Effector memory CD4-positive, alpha-beta T cell (primary cell): ENCODE results near the gene ZMIZ1.

Experiments
- DNase-seq, 3 donors: peaks; one replicate each; pipeline ENCODE4 v3.0.0-alpha.2; 2020
- H3K27ac ChIP-seq: 2 replicates; pipeline ENCODE4 v1.7.0; 2013; ENCODE audit warnings: mild to moderate bottlenecking, low read length, moderate library complexity; ENCODE audit not compliant: insufficient read depth, poor library complexity, severe bottlenecking
- H3K27me3 ChIP-seq: replicated peaks from 2 replicates; pipeline ENCODE4 v1.7.0; 2013; ENCODE audit warnings: mild to moderate bottlenecking, low read length; ENCODE audit not compliant: insufficient read depth, control insufficient read depth, poor library complexity, severe bottlenecking
- H3K36me3 ChIP-seq: 2 replicates; pipeline ENCODE4 v1.7.0; 2013; ENCODE audit warnings: mild to moderate bottlenecking, low read length, moderate library complexity; ENCODE audit not compliant: control insufficient read depth, insufficient read depth
- H3K4me1 ChIP-seq: 2 replicates; pipeline ENCODE4 v1.7.0; 2013; ENCODE audit warnings: low read length, mild to moderate bottlenecking; ENCODE audit not compliant: control insufficient read depth, insufficient read depth, poor library complexity, severe bottlenecking
- H3K4me3 ChIP-seq: 2 replicates; pipeline ENCODE4 v1.7.0; 2013; ENCODE audit warnings: low read length, low read depth, mild to moderate bottlenecking; ENCODE audit not compliant: insufficient read depth, poor library complexity, severe bottlenecking
- H3K9me3 ChIP-seq: 2 replicates; pipeline ENCODE4 v1.7.0; 2013; ENCODE audit warnings: mild to moderate bottlenecking, low read length, moderate library complexity; ENCODE audit not compliant: control insufficient read depth

The ZMIZ1 gene

DNA sequence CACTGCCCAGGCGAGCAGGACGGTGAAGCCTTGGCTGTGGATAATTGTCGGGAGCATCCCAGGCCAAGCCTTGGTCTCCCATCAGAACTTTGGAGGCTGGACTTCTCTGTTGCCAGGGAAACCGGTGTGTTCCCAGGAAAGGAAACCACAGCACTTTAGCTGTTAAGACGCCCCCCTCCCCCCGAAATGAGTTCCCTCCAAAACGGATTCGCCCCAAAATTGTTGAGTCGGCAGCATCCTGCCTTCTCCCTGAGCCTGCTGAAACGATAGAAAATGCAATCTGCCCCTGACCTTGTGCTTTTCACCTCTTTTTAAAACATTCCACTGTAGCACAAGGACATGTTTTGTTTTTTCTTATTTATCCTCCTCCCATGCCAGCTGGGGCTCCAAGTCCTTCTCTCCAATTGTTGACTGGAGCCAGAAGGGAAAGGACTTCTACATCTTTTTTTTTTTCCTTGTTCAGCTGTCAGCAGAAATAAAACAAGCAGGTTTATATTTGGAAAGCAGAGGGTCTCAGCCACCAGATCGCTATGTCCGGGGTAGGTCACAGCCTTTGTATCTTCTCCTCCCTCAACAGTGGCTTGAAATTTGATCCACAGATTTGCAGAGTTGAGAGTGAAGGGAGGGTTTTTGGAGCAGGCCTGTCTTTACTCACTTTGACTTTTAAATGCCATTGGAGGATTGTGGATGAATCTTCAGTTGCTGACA lies 116.5 kb downstream of the ZMIZ1 start:
- no peak for DNase-seq
- H3K27me3 ChIP-seq: no peaks in the 10 kb centered on the region
- H3K36me3 ChIP-seq: no peaks in the 10 kb centered on the region
- no peaks in the 10 kb centered on the region for H3K4me1 ChIP-seq
- H3K4me3 ChIP-seq: no peak overlapping the region
- no peak overlapping the region for H3K27ac ChIP-seq
- H3K9me3 ChIP-seq: no peaks in the 10 kb centered on the region

DNA sequence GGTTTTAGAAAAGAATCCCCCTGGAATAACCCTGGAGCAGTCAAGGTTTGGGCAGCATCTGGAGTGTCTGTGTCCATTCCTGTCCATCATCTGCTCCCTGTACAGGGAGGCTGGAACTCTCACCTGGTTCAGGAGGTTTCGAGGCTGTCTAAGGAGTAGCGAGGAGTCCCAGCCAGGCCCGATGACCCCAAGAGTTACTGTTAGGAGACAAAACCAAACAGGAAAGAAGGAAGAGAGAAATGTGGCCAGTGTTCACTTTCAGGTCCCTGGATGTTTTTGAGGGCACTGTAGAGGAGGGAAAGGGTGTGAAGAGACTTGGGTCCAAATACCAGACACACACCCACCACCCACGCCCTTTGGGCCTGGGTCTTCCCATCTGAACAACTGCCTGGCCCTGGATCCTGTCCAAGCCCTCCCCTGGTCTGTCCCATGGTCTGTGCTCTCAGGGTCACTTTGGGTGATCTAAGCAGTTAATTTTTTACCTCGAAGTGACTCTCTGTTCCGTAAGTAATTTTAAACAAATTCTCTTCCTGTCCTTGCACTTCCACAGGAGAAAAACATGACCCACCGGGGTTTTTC lies 117.1 kb downstream of the ZMIZ1 start:
- Histone ChIP-seq H3K27ac (no peak overlapping the region), H3K4me3 (no peak overlapping the region), H3K27me3 (no peaks in the 10 kb centered on the region), H3K4me1 (no peaks in the 10 kb centered on the region), H3K36me3 (no peaks in the 10 kb centered on the region), H3K9me3 (peaks cover 1% of the 10 kb centered on the region)
- no peak for DNase-seq

DNA sequence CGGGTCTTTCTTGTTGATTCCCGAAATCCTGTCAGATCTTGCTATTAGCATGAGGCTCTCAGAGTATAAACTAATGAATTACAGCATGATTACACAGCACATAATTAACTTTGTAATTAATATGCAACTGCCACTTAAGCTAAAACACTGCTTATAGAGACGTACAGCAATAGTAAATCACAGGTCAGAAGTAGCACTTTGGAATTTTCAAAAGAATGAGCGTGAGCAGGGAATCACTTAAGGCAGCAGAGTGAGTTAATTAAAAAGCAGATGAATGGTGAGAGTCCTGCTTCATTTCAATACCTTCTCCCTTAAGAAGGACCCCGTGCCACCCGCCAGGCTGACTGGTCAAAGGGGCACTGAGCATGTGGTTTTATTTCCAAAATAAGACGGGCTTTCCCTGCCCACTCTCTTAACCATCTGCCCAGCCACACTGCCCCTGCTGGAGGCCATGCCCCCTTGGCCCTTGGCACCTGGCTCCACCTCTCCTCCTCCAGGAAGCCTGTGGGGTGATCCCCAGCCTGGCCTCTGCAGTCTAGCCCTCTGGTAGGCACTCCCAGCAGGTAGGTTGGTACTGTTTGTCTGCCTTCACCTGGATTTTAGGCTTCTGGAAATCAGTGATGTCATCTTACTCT lies 117.8 kb downstream of the ZMIZ1 start:
- Histone ChIP-seq H3K4me3 (no peak overlapping the region), H3K27me3 (no peaks in the 10 kb centered on the region), H3K36me3 (peaks cover 3% of the 10 kb centered on the region), H3K9me3 (peaks cover 3% of the 10 kb centered on the region), H3K27ac (no peak overlapping the region), H3K4me1 (no peaks in the 10 kb centered on the region)
- DNase-seq: no peak

DNA sequence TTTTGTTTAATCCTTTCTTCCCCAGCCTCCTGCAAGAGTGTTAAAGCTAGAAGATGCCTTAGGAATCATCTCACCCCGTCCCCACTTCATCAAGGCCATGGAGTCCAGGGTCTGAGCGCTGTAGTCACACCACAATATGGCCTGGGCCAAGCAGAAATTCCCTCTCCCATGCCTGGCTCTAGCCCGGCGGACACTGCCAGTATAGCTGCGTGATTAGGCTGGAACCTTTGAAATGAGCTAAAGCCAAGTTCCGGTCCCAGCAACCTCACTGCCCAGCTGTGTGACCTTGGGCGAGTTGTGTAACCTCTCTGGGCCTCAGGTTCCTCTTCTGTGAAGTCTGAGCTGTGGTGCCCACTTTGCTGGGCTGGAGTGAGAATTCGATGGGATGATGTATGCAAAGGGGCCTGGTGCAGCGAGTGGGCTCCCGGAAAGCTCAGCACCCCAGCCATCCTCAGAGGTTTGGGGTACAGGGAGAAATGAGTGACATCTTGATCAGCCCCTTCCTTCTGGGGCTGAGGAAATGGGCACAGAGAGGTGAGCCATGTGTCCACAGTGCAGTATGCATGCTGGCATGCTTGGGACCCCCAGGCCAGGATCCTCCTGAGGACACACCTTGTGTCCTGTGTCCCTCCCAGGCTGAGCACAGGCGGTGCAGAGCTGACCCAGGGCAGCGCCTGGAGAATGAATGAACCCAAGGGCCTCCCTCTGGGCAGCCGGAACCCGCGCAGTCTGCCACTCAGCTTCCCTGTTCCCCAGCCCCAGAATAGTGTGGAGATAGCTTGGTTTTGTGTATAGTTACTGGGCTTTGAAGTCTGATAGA lies 118.6 kb downstream of the ZMIZ1 start:
- DNase-seq: no peak
- Histone ChIP-seq H3K27ac (no peak overlapping the region), H3K36me3 (peaks cover 3% of the 10 kb centered on the region), H3K27me3 (no peaks in the 10 kb centered on the region), H3K4me1 (no peaks in the 10 kb centered on the region), H3K4me3 (no peak overlapping the region), H3K9me3 (peaks cover 3% of the 10 kb centered on the region)

DNA sequence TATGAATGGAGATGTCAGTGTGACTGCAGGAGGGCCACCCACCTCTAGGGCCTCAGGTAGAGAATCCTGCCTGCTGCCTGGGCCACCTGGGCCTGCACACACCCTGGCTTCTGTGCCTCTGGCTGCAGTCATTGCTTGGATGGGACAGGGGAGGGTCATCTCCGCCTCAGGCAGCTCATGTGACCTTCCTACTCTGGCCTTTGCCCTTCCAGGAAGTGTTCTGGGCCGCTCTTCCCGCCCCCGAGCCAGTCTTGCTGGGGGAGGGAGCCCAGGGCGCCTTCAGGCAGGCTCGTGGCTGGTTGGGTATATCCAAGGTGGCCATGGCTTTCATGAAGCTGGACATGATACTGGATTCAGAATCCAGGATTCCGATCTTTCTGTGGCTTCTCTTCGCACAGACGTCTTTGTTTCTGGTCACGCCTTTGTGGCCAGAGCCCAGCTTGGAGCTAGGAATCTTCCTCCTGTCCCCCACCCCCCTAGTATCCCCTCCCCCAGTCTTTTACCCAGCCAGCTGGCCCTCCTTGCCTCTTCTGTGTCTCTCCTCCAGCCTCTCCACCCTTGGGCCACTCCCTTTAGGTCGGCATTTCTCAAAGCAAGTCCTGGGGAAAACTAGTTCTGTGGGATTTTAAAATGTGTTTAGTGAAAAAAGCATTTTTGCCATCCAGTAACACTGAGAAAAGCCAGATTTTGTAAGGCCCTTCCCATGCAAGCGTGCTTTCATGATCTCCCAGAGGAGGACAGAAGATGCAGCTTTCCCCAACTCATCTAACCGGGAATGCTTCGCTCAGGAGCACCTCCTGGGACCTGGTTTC lies 119.6 kb downstream of the ZMIZ1 start:
- Histone ChIP-seq H3K4me3 (no peak overlapping the region), H3K9me3 (peaks cover 3% of the 10 kb centered on the region), H3K4me1 (no peaks in the 10 kb centered on the region), H3K27me3 (no peaks in the 10 kb centered on the region), H3K27ac (no peak overlapping the region), H3K36me3 (peaks cover 3% of the 10 kb centered on the region)
- no peak for DNase-seq

DNA sequence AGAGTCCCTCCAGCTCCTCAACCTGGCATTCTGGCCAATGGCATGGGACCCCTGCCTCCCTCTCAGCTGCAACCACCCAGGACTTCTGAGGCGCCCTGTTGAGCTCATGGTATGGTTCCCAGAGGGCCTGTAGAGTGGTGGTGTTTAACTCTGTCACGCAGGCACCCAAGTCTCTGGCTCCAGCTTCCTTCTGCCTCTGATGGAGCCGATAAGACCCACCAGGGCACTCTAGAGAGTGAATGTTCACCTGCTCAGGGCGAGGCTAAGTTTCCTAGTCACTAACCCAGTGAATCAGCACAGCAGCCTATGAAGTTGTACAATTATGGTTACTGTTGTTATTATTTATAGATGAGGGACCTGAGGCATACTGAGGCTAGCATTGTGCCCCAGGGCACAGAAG lies 120.4 kb downstream of the ZMIZ1 start:
- H3K27me3 ChIP-seq: no peaks in the 10 kb centered on the region
- H3K27ac ChIP-seq: no peak overlapping the region
- H3K36me3 ChIP-seq: peaks cover 3% of the 10 kb centered on the region
- no peaks in the 10 kb centered on the region for H3K4me1 ChIP-seq
- no peak overlapping the region for H3K4me3 ChIP-seq
- DNase-seq: no peak
- H3K9me3 ChIP-seq: peaks cover 3% of the 10 kb centered on the region

DNA sequence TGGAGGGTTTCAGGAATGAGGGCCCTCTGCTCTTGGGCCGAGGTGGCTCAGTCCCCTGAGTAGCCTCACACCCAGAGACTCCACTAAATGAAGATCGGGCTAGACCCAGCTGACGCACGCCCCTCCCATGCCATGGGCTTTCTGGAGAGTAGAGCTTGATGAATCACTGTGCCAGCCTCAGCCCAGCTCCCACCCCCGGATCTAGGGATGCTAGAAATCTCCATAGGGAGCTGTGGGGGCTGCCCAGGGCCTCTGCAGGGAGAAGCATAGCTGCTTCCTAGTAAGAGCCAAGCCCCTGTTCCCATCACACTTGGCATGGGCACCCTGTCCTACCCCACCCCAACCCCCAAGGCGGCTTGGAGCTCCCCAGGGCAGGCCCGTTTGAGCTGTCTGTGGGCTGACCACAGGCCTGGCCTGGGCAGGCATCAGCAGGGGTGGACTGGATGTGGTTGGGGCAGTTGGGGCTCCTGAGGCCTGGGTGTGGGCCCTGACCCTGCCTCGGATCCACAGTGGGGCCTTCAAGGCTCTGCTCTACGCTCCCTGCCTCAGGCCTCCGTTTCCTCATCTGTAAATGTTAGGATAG lies 121.2 kb downstream of the ZMIZ1 start:
- H3K36me3 ChIP-seq: peaks cover 3% of the 10 kb centered on the region
- H3K4me1 ChIP-seq: no peaks in the 10 kb centered on the region
- H3K9me3 ChIP-seq: peaks cover 3% of the 10 kb centered on the region
- H3K27me3 ChIP-seq: no peaks in the 10 kb centered on the region
- no peak overlapping the region for H3K4me3 ChIP-seq
- DNase-seq: no peak
- H3K27ac ChIP-seq: no peak overlapping the region

DNA sequence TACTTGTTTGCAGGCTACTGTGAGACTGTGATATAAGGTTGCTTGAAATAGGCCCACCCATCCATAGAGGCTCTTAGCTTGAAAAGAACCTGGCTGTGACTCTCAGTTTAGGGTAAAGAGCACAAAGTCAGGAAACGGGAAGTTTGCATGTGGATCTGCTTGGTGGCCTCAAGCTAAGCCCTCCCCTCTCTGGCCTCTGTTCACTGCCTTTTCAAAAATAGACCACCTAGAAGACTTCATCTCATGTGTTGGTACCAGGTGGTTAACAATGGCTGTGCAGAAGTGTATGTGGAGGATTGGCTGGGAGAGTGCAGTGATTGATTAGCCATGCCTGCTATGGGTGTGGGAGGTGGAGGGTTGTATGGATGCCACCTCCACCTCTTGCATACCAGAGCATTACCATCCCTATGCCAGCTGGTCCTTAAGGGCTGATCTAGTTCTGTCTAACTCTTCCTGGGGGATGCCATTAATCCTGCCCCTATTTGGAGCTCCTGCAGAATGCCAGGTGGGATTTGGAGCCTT lies 122.0 kb downstream of the ZMIZ1 start:
- no peaks in the 10 kb centered on the region for H3K4me1 ChIP-seq
- peaks cover 3% of the 10 kb centered on the region for H3K9me3 ChIP-seq
- H3K27ac ChIP-seq: no peak overlapping the region
- H3K4me3 ChIP-seq: no peak overlapping the region
- DNase-seq: no peak
- peaks cover 3% of the 10 kb centered on the region for H3K36me3 ChIP-seq
- H3K27me3 ChIP-seq: no peaks in the 10 kb centered on the region
